NCI-H1417 treated with DMSO at 0.1 percent for 48 hours (cell line): ENCODE data around the gene CDC42BPA.

Source experiments
- DNase-seq: peaks from one replicate; lab custom pipeline; 2025; lab: John Stamatoyannopoulos, UW

CDC42BPA gene

GRCh38 chr1:227335242-227336020, 17.1 kb upstream of the CDC42BPA start:
- no peak for DNase-seq

- DNase-seq, result no peak
Measured at GRCh38 chr1:227333423-227333822, 15.1 kb upstream of the CDC42BPA start.

- DNase-seq, result no peak
Measured at GRCh38 chr1:227330279-227331076, 12.2 kb upstream of the CDC42BPA start.

GRCh38 chr1:227328405-227329019, 10.2 kb upstream of the CDC42BPA start:
- DNase-seq, result no peak

GRCh38 chr1:227325156-227325555, 6.9 kb upstream of the CDC42BPA start:
- DNase-seq, result no peak

- no peak for DNase-seq
Measured at GRCh38 chr1:227323967-227324268, 5.6 kb upstream of the CDC42BPA start.

DNA sequence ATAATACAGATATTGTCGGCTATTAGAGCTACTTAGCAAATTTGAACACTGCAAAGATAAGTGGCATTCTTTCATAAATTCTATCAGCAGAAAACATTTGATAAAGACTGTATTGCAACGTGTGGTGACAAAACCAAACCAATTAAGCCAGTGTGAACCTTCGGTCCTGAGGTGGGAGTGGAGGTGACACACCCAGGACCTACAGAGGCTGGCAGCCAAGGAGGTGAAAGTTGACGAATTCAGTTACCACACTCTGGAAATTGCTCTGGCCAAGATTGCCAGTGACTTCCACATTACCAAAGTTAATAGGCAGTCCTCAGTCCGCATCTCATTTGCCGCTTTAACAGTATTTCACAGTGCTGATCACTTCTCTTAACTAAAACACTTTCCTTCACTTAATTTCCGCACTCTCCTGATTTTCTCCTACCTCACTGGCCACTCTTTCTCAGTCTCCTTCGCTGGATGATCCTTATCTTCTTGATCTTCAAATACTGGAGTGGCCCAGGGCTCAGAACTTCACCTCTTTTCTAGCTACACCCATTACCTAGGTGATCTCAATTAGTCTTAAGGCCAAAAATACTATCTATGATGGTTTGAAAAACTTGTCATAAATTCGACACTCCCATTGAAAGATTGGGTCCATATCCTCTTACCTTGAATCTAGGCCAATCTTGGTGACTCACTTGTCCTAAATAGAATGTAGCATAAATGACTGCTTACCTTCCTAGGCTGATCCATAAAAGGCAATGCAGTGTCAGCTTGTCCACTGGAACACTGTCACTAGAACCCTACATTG, 5.1 kb upstream of the CDC42BPA start:
- no peak for DNase-seq

- DNase-seq, result no peak
Measured at GRCh38 chr1:227322376-227322775, 4.1 kb upstream of the CDC42BPA start.

DNA sequence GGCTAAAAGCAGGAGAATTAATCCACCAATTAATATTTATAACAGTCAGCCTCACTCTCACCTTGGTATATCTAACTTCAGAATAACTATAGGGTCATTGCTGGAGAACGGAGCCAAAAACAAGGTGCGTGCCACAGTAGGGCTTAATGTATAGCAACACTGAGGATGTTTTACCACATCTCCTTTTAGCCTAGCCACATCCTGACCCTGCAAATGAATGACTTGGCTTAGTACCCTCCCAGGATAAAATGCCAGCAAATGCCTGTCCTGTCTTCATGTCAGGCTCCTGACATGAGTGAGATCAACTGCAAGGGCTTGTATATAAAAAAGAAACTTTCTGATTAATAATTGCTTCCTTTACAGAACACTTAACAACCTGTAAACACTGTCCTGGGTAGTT, 2.7 kb upstream of the CDC42BPA start:
- no peak for DNase-seq

DNA sequence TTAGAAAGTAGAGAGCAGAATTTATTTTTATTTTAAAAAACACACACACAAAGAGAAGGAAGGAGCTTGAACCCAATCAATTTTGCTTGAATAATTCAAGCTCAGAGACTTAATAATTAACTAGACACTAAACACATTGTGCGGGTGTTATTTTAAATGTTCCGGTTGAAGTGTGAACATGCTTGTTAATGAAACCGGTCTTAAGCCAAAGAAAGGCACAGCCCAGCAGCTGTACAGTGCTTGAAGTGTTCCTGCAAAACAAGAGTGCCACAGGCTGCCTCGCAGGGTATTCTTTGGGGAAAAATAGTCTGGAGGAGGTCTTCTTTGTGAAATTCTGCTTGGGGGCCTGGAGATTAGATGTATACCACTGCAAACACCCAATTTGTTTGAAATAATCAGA, 2.2 kb upstream of the CDC42BPA start:
- DNase-seq, result no peak

GRCh38 chr1:227318853-227319607, 738 bp upstream of the CDC42BPA start:
- no peak for DNase-seq

GRCh38 chr1:227317523-227318015, 723 bp downstream of the CDC42BPA start:
- DNase-seq, result no peak

GRCh38 chr1:227317011-227317451, 1.3 kb downstream of the CDC42BPA start:
- DNase-seq, result no peak

DNA sequence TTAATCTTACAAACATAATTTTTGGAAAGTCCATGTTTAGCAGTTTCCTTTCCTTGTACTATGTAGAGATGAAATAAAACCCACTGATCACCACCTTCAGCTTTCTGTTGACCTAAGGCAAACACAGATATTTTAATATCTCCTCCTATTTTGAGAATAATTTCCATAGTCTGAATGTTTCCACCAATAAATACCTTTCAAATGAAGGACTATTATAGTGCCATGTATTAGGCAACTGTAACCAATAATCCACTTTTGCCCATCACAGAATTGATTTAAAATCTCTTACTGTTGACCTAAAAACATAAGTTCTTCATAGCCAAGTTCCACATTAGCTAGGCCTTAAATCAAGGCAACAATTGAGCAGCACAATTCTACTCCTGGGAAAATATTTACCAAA, 1.8 kb downstream of the CDC42BPA start:
- no peak for DNase-seq

GRCh38 chr1:227315629-227316346, 2.5 kb downstream of the CDC42BPA start:
- no peak for DNase-seq

DNA sequence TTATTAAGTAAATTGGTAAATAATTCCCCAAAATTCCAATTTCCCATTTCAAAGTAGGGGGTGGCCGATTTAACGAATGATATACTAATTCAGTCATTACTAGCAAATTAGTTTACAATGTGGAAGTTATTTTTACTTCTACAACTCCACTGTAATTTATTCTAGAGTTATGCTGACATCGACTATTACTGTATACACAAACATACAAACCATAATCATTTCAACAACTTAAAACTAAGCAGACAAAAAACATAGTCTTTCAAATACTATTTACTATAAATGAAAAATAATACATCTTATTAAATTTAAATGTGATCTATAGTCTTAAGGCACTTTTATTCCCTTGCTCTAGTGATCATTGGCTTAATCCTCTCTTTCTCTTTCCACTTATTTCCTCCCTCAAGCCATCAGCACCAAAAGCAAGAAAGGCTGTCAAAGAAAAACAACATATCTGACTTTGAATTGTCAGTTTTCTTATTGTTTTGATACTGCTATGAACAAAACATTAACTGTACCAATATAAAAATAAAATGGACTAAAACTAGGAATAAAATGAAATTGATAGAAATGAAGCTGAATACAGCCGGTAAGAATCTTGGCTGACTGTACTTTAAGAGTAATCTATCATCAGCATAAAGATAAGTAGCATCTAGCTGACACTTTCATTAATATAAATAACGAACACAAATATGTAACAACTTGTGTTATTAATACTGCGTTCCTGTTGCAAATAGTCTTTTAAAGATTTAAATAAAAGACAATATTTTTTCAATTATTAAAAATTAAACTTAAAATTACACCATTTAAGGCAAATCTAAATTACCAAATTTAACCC, 4.1 kb downstream of the CDC42BPA start:
- DNase-seq, result no peak

DNA sequence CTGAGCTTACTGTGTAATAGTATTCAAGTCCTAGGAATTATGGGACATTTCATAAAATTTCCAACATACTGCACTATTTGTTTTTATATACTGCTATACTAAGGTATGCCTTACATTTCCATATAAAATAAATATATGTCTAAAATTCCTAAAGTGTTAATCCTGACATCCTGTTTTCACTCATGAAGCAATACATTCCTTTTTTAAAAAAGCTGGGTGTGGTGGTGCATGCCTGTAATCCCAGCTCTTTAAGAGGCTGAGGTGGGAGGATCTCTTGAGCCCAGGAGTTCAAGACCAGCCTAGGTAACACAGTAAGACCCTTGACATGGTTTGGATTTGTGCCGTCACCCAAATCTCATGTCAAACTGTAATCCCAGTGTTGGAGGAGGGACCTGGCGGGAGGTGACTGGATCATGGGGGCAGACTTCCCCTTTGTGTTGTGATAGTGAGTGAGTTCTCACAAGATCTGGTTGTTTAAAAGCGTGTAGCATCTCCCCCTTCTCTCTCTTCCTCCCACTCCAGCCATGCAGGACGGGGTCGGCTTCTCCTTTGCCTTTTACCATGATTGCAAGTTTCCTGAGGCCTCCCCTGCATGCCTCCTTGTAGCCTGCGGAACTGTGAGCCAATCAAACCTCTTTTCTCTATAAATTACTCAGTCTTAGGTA, 5.8 kb downstream of the CDC42BPA start:
- DNase-seq, result no peak

DNA sequence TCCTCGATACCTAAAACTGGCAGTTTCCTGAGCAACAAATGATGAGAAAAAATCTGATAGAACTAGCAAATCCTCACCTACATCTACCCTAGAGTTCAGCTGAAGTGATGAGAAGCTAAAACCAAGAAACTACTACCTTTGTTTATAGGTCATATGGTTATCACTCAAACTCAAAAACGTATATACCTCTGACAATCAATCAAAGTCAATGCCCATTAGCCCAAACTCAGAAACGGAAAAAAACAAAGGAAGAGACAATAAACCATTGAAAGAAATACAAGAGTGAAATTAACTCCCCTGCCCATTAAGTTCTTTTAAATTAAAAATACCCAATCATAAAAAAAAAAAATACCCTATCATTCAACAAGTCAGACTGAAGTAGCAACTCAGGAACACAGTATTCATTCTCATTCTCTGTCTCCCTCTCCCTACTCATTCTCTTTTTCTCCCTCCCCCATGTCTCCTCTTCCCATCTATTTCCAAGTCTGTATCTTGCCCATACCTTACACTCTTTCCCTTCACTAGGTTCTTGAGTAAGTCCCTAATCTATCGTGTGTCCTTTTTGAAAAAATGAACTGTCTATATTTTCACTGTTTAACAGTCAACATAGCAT, 6.8 kb downstream of the CDC42BPA start:
- no peak for DNase-seq
